Endodermal cell (in vitro differentiated cells): ENCODE results near the gene PRKG2. TPM values are rescaled to one million over a fixed set of nuclear protein-coding genes. Genes with fewer than 3 reads are reported as not detected.

Experiments used
- DNase-seq: peaks from one replicate; pipeline ENCODE4 v3.0.0-alpha.2; 2017
- H3K27ac ChIP-seq: 2 replicates; pipeline ENCODE4 v1.5.1; 2013; ENCODE audit warnings: mild to moderate bottlenecking, low read depth, low read length, moderate library complexity
- H3K27me3 ChIP-seq: 2 replicates; pipeline ENCODE4 v1.6.1; 2013; ENCODE audit warnings: mild to moderate bottlenecking, low read length, moderate library complexity; ENCODE audit not compliant: insufficient read depth, control insufficient read depth, poor library complexity, severe bottlenecking
- H3K36me3 ChIP-seq: 2 replicates; pipeline ENCODE4 v1.7.0; 2013; ENCODE audit warnings: mild to moderate bottlenecking, low read length, moderate library complexity; ENCODE audit not compliant: control insufficient read depth, insufficient read depth
- H3K4me1 ChIP-seq: one replicate; pipeline ENCODE4 v1.7.0; 2013; ENCODE audit warnings: low read length; ENCODE audit not compliant: control insufficient read depth, insufficient read depth
- H3K4me3 ChIP-seq: 2 replicates; pipeline ENCODE4 v1.5.1; 2013; ENCODE audit warnings: mild to moderate bottlenecking, low read length, moderate library complexity
- H3K9ac ChIP-seq: 2 replicates; pipeline ENCODE4 v1.6.1; 2013; ENCODE audit warnings: mild to moderate bottlenecking, low read length, moderate library complexity; ENCODE audit not compliant: poor library complexity, severe bottlenecking; ENCODE audit errors: extremely low read depth
- H3K9me3 ChIP-seq: 2 replicates; pipeline ENCODE4 v1.6.1; 2013; ENCODE audit warnings: mild to moderate bottlenecking, low read length, moderate library complexity; ENCODE audit not compliant: control insufficient read depth
- H3K27ac Mint-ChIP-seq: 2 replicates; pipeline ENCODE4 v1.8.0; 2020; ENCODE audit warnings: mixed read lengths
- H3K27me3 Mint-ChIP-seq: 2 replicates; pipeline ENCODE4 v1.8.0; 2021; ENCODE audit warnings: mild to moderate bottlenecking, mixed read lengths; ENCODE audit not compliant: insufficient read depth
- H3K36me3 Mint-ChIP-seq: 2 replicates; pipeline ENCODE4 v1.8.0; 2020; ENCODE audit warnings: low read depth, mixed read lengths
- H3K4me1 Mint-ChIP-seq: 2 replicates; pipeline ENCODE4 v1.8.0; 2020; ENCODE audit warnings: mixed read lengths
- H3K4me3 Mint-ChIP-seq: 2 replicates; pipeline ENCODE4 v1.8.0; 2020; ENCODE audit warnings: mild to moderate bottlenecking, moderate library complexity, mixed read lengths
- H3K9me3 Mint-ChIP-seq: 2 replicates; pipeline ENCODE4 v1.8.0; 2020; ENCODE audit warnings: mild to moderate bottlenecking, mixed read lengths
- CTCF ChIP-seq: fragments of 200-600 bp; sonication (generic); conservative IDR thresholded peaks from 2 replicates; pipeline ENCODE4 v1.5.0; 2021; ENCODE audit warnings: antibody characterized with exemption, mild to moderate bottlenecking
- WGBS, 2 experiments: methylation state at CpG; one replicate each; pipeline versions ENCODE4 v1.1.5 to v1.1.7; 2013; ENCODE audit warnings: missing lambda C conversion rate in 2 of 2, mixed read lengths in 1 of 2; ENCODE audit not compliant: insufficient coverage in 1 of 2, insufficient read length in 1 of 2; 5-methylcytosine and 5-hydroxymethylcytosine counted together
- total RNA-seq, 2 donors: library from RNA; stranded (reverse); fragmentation: NEBNext Ultra II Directional in 1 of 2; extraction: Animal tissue kit (Norgen Biotek cat#: 25700) in 1 of 2; gene quantifications; 2 replicates in 1 of 2; 3 replicates in 1 of 2; pipeline ENCODE4 v1.2.1, GENCODE V29; 2021

The PRKG2 gene
- total RNA-seq, 2 donors from 2014 or later, result 1.3 to 2.4 TPM

- Mint-ChIP-seq H3K36me3 (peaks cover 4% of the 10 kb centered on the region), H3K4me3 (no peak overlapping the region), H3K27ac (no peak overlapping the region), H3K4me1 (peaks cover 9% of the 10 kb centered on the region), H3K9me3 (no peaks in the 10 kb centered on the region), H3K27me3 (no peaks in the 10 kb centered on the region)
- no peak overlapping the region for H3K4me3 ChIP-seq
- no peaks in the 10 kb centered on the region for H3K4me1 ChIP-seq
- WGBS, 2 experiments, result 88 to 93% methylated on average over 4 to 5 of the region's 5 CpGs
- no peaks in the 10 kb centered on the region for H3K9me3 ChIP-seq
- no peak overlapping the region for H3K9ac ChIP-seq
- DNase-seq, result no peak
- H3K27ac ChIP-seq, result no peak overlapping the region
- H3K27me3 ChIP-seq, result no peaks in the 10 kb centered on the region
- no peak for TF ChIP-seq CTCF
- no peaks in the 10 kb centered on the region for H3K36me3 ChIP-seq
These were observed 95.0 kb downstream of the PRKG2 start for GRCh38 chr4:81120055-81120454.

- no peak overlapping the region for H3K27ac Mint-ChIP-seq
- no peaks in the 10 kb centered on the region for H3K4me1 ChIP-seq
- no peaks in the 10 kb centered on the region for H3K9me3 Mint-ChIP-seq
- 87 to 100% methylated on average over 4 to 7 of the region's 7 CpGs for WGBS, 2 experiments
- H3K9me3 ChIP-seq, result no peaks in the 10 kb centered on the region
- no peak overlapping the region for H3K4me3 Mint-ChIP-seq
- no peaks in the 10 kb centered on the region for H3K27me3 ChIP-seq
- H3K27me3 Mint-ChIP-seq, result no peaks in the 10 kb centered on the region
- no peaks in the 10 kb centered on the region for H3K36me3 ChIP-seq
- H3K9ac ChIP-seq, result no peak overlapping the region
- no peak overlapping the region for H3K4me3 ChIP-seq
- TF ChIP-seq CTCF, result no peak
- peaks cover 5% of the 10 kb centered on the region for H3K4me1 Mint-ChIP-seq
- peaks cover 4% of the 10 kb centered on the region for H3K36me3 Mint-ChIP-seq
- DNase-seq, result no peak
- H3K27ac ChIP-seq, result no peak overlapping the region
These were observed 96.9 kb downstream of the PRKG2 start for GRCh38 chr4:81118086-81118485.

- no peak for DNase-seq
- Histone ChIP-seq H3K36me3 (no peaks in the 10 kb centered on the region), H3K9ac (no peak overlapping the region), H3K27ac (no peak overlapping the region), H3K9me3 (no peaks in the 10 kb centered on the region), H3K27me3 (no peaks in the 10 kb centered on the region), H3K4me3 (no peak overlapping the region), H3K4me1 (no peaks in the 10 kb centered on the region)
- Mint-ChIP-seq H3K27ac (no peak overlapping the region), H3K27me3 (no peaks in the 10 kb centered on the region), H3K4me3 (no peak overlapping the region), H3K4me1 (peaks cover 2% of the 10 kb centered on the region), H3K9me3 (no peaks in the 10 kb centered on the region), H3K36me3 (peaks cover 4% of the 10 kb centered on the region)
- WGBS, 2 experiments, result 100% methylated on average over 1 of the region's 1 CpG; no CpG with 5 or more reads in 1 of the 2 experiments
- TF ChIP-seq CTCF, result no peak
These were observed 98.5 kb downstream of the PRKG2 start for GRCh38 chr4:81116566-81116965.
